Neuronal stem cell (in vitro differentiated cells): Measurements from ENCODE around the gene VSIG8.

ENCODE experiments used
- DNase-seq: peaks from one replicate; pipeline ENCODE4 v3.0.0-alpha.2; 2013; ENCODE audit warnings: low spot score
- H2AFZ ChIP-seq: one replicate; pipeline ENCODE4 v1.6.1; 2013; ENCODE audit warnings: mild to moderate bottlenecking, low read length, inconsistent platforms
- H2AK5ac ChIP-seq: 2 replicates; pipeline ENCODE4 v1.6.1; 2013; ENCODE audit warnings: low read depth, mild to moderate bottlenecking, inconsistent platforms, low read length, moderate library complexity, mixed read lengths
- H2BK120ac ChIP-seq: 2 replicates; pipeline ENCODE4 v1.6.1; 2013; ENCODE audit warnings: low read depth, mild to moderate bottlenecking, inconsistent platforms, low read length, moderate library complexity, mixed read lengths
- H2BK12ac ChIP-seq: one replicate; pipeline ENCODE4 v1.6.1; 2013; ENCODE audit warnings: low read length, inconsistent platforms
- H2BK15ac ChIP-seq: 2 replicates; pipeline ENCODE4 v1.6.1; 2013; ENCODE audit warnings: mild to moderate bottlenecking, low read length, inconsistent platforms, mixed read lengths
- H2BK5ac ChIP-seq: one replicate; pipeline ENCODE4 v1.6.1; 2013; ENCODE audit warnings: inconsistent platforms, mild to moderate bottlenecking, low read length, moderate library complexity
- H3K14ac ChIP-seq: one replicate; pipeline ENCODE4 v1.6.1; 2013; ENCODE audit warnings: low read length, inconsistent platforms
- H3K18ac ChIP-seq: 2 replicates; pipeline ENCODE4 v1.6.1; 2013; ENCODE audit warnings: low read length, inconsistent platforms
- H3K23ac ChIP-seq: 2 replicates; pipeline ENCODE4 v1.6.1; 2013; ENCODE audit warnings: low read depth, mild to moderate bottlenecking, mixed read lengths, low read length, inconsistent platforms; ENCODE audit not compliant: poor library complexity
- H3K27ac ChIP-seq: replicated peaks from 3 replicates; pipeline ENCODE4 v1.5.1; 2013; ENCODE audit warnings: low read length, inconsistent platforms
- H3K27me3 ChIP-seq, 3 experiments: 2 replicates each; pipeline ENCODE4 v1.6.1; 2013; ENCODE audit warnings: low read length in 3 of 3, mild to moderate bottlenecking in 2 of 3, inconsistent platforms in 1 of 3, low read depth in 1 of 3, mixed read lengths in 1 of 3, moderate library complexity in 1 of 3; ENCODE audit not compliant: control insufficient read depth in 3 of 3, insufficient read depth in 3 of 3
- H3K36me3 ChIP-seq, 2 donors: replicated peaks in 1 of 2; 2 replicates each; pipeline ENCODE4 v1.6.1; 2013; ENCODE audit warnings: low read length in 2 of 2; ENCODE audit not compliant: control insufficient read depth in 2 of 2, insufficient read depth in 2 of 2
- H3K4ac ChIP-seq: 2 replicates; pipeline ENCODE4 v1.6.1; 2013; ENCODE audit warnings: inconsistent platforms, mild to moderate bottlenecking, low read length, moderate library complexity
- H3K4me1 ChIP-seq, 2 donors: 1 replicate in 1 of 2; 2 replicates in 1 of 2; pipeline ENCODE4 v1.6.1; 2013; ENCODE audit warnings: low read length in 2 of 2, low read depth in 1 of 2; ENCODE audit not compliant: control insufficient read depth in 2 of 2, insufficient read depth in 1 of 2
- H3K4me2 ChIP-seq: one replicate; pipeline ENCODE4 v1.6.1; 2013; ENCODE audit warnings: mild to moderate bottlenecking, low read length, inconsistent platforms; ENCODE audit not compliant: insufficient read depth, poor library complexity, severe bottlenecking
- H3K4me3 ChIP-seq, 2 donors: 2 replicates each; pipeline ENCODE4 v1.5.1; 2013; ENCODE audit warnings: low read length in 2 of 2, mild to moderate bottlenecking in 2 of 2, inconsistent platforms in 1 of 2, moderate library complexity in 1 of 2
- H3K79me1 ChIP-seq: one replicate; pipeline ENCODE4 v1.6.1; 2013; ENCODE audit warnings: low read depth, mild to moderate bottlenecking, inconsistent platforms, low read length, moderate library complexity
- H3K9ac ChIP-seq: one replicate; pipeline ENCODE4 v1.6.1; 2013; ENCODE audit warnings: mild to moderate bottlenecking, low read depth, low read length, inconsistent platforms; ENCODE audit not compliant: poor library complexity
- H3K9me3 ChIP-seq, 2 donors: replicated peaks in 1 of 2; 2 replicates each; pipeline versions ENCODE3 to v1.6.1; 2013; ENCODE audit warnings: low read length in 2 of 2, mild to moderate bottlenecking in 2 of 2, inconsistent platforms in 1 of 2, low read depth in 1 of 2, mixed read lengths in 1 of 2, moderate library complexity in 1 of 2; ENCODE audit not compliant: control insufficient read depth in 2 of 2, insufficient read depth in 1 of 2
- H4K8ac ChIP-seq: one replicate; pipeline ENCODE4 v1.6.1; 2013; ENCODE audit warnings: low read depth, mild to moderate bottlenecking, inconsistent platforms, low read length, moderate library complexity
- H4K91ac ChIP-seq: one replicate; pipeline ENCODE4 v1.6.1; 2013; ENCODE audit warnings: low read length, low read depth, mild to moderate bottlenecking, inconsistent platforms; ENCODE audit not compliant: poor library complexity
- WGBS, 2 donors: extraction: QIAGEN DNeasy Blood & Tissue Kit; methylation state at CpG; one replicate each; pipeline ENCODE4 v1.1.7; 2013; ENCODE audit warnings: missing lambda C conversion rate in 2 of 2, mixed read lengths in 1 of 2; ENCODE audit not compliant: insufficient read length in 2 of 2, insufficient replicate concordance in 1 of 2; ENCODE audit errors: extremely low coverage in 2 of 2; 5-methylcytosine and 5-hydroxymethylcytosine counted together

VSIG8 gene

GRCh38 chr1:159896546-159896930 lies 34.1 kb upstream of the VSIG8 start:
- Histone ChIP-seq H3K9me3 (no peaks in the 10 kb centered on the region), H2AFZ (no peak overlapping the region), H3K4ac (no peak overlapping the region), H4K91ac (no peak overlapping the region), H3K36me3 (no peaks in the 10 kb centered on the region), H2BK5ac (no peak overlapping the region), H2BK15ac (no peak overlapping the region), H2BK120ac (no peak overlapping the region), H3K4me2 (no peak overlapping the region), H3K23ac (no peak overlapping the region), H2AK5ac (no peak overlapping the region), H3K4me1 (peaks cover 4 to 7% of the 10 kb centered on the region in 2 donors), H3K9ac (no peak overlapping the region), H3K79me1 (no peaks in the 10 kb centered on the region), H4K8ac (no peak overlapping the region), H3K27me3 (peaks cover 0 to 56% (median 2%) of the 10 kb centered on the region in 3 experiments), H3K14ac (no peak overlapping the region), H3K18ac (no peak overlapping the region), H3K4me3 (no peak overlapping the region), H2BK12ac (no peak overlapping the region), H3K27ac (no peak overlapping the region)
- no peak for DNase-seq
- no CpG with 5 or more reads among the region's 3 CpGs for WGBS, 2 donors

- H3K9ac ChIP-seq, result no peak overlapping the region
- no peak overlapping the region for H3K23ac ChIP-seq
- no peak overlapping the region for H3K4me3 ChIP-seq
- no peak overlapping the region for H2BK5ac ChIP-seq
- H2BK15ac ChIP-seq, result no peak overlapping the region
- no peak for DNase-seq
- WGBS, 2 donors, result no CpG with 5 or more reads among the region's 6 CpGs
- no peak overlapping the region for H3K4ac ChIP-seq
- H2AK5ac ChIP-seq, result no peak overlapping the region
- no peaks in the 10 kb centered on the region for H3K9me3 ChIP-seq
- H4K8ac ChIP-seq, result no peak overlapping the region
- no peak overlapping the region for H3K4me2 ChIP-seq
- H3K27me3 ChIP-seq, result peaks cover 0 to 52% (median 2%) of the 10 kb centered on the region in 3 experiments
- H2AFZ ChIP-seq, result no peak overlapping the region
- peaks cover 4 to 7% of the 10 kb centered on the region in 2 donors for H3K4me1 ChIP-seq
- H3K18ac ChIP-seq, result no peak overlapping the region
- H3K36me3 ChIP-seq, result no peaks in the 10 kb centered on the region
- H2BK12ac ChIP-seq, result no peak overlapping the region
- no peak overlapping the region for H2BK120ac ChIP-seq
- no peak overlapping the region for H4K91ac ChIP-seq
- no peak overlapping the region for H3K27ac ChIP-seq
- H3K79me1 ChIP-seq, result no peaks in the 10 kb centered on the region
- no peak overlapping the region for H3K14ac ChIP-seq
These were observed 33.5 kb upstream of the VSIG8 start for GRCh38 chr1:159895836-159896545.

GRCh38 chr1:159895286-159895685 lies 32.8 kb upstream of the VSIG8 start:
- no peak overlapping the region for H3K4me3 ChIP-seq
- H2AFZ ChIP-seq, result no peak overlapping the region
- H3K9me3 ChIP-seq, result no peaks in the 10 kb centered on the region
- no peaks in the 10 kb centered on the region for H3K79me1 ChIP-seq
- no peak overlapping the region for H2BK12ac ChIP-seq
- H3K14ac ChIP-seq, result no peak overlapping the region
- no peak overlapping the region for H3K9ac ChIP-seq
- H3K27me3 ChIP-seq, result peaks cover 0 to 45% (median under 1%) of the 10 kb centered on the region in 3 experiments
- H3K18ac ChIP-seq, result no peak overlapping the region
- H4K91ac ChIP-seq, result no peak overlapping the region
- H3K4me2 ChIP-seq, result no peak overlapping the region
- no peak overlapping the region for H2BK5ac ChIP-seq
- no peak overlapping the region for H3K23ac ChIP-seq
- H3K4me1 ChIP-seq, result peaks cover 2 to 7% of the 10 kb centered on the region in 2 donors
- no peak overlapping the region for H3K4ac ChIP-seq
- no peak overlapping the region for H3K27ac ChIP-seq
- H2BK15ac ChIP-seq, result no peak overlapping the region
- no peak overlapping the region for H2BK120ac ChIP-seq
- no peak overlapping the region for H4K8ac ChIP-seq
- WGBS, 2 donors, result no CpG with 5 or more reads among the region's 3 CpGs
- no peaks in the 10 kb centered on the region for H3K36me3 ChIP-seq
- no peak overlapping the region for H2AK5ac ChIP-seq
- no peak for DNase-seq

- Histone ChIP-seq H2BK15ac (no peak overlapping the region), H3K9ac (no peak overlapping the region), H3K36me3 (no peaks in the 10 kb centered on the region), H3K14ac (no peak overlapping the region), H3K27ac (no peak overlapping the region), H3K23ac (no peak overlapping the region), H3K79me1 (no peaks in the 10 kb centered on the region), H2BK120ac (no peak overlapping the region), H2BK5ac (no peak overlapping the region), H3K9me3 (no peaks in the 10 kb centered on the region), H2AFZ (no peak overlapping the region), H3K18ac (no peak overlapping the region), H3K4me1 (peaks cover 0 to 5% of the 10 kb centered on the region in 2 donors), H4K8ac (no peak overlapping the region), H2BK12ac (no peak overlapping the region), H2AK5ac (no peak overlapping the region), H4K91ac (no peak overlapping the region), H3K4me2 (no peak overlapping the region), H3K4ac (no peak overlapping the region), H3K27me3 (peaks cover 0 to 37% (median 0%) of the 10 kb centered on the region in 3 experiments), H3K4me3 (no peak overlapping the region)
- no CpG with 5 or more reads among the region's 5 CpGs for WGBS, 2 donors
- DNase-seq, result no peak
These were observed 30.5 kb upstream of the VSIG8 start for GRCh38 chr1:159892944-159893343.
